Measurements from ENCODE around the gene RUNX1.

RUNX1 gene

DNA sequence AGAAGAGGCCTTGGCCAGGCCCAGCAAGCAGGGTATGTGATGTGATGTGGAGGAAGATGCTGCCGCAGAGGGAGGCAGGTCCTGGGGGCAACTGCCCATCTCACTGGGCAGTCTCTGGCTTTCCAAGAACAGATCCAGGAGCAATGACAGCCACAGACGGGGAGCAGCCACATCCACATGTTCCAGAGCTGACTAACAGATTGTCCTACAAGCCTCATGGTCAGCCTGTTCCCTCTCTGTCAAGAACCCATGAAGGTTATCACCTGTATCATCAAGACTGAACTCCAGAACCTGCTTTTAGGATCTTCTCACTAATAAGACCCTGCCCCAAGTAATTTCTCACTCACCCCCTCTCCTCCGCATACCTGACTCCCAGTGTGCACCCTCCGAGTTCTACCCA lies 187.8 kb downstream of the RUNX1 start:
- no peak for DNase-seq (ENCODE audit: low read depth in 2 of 2)
- TF ChIP-seq, protein P1, sequence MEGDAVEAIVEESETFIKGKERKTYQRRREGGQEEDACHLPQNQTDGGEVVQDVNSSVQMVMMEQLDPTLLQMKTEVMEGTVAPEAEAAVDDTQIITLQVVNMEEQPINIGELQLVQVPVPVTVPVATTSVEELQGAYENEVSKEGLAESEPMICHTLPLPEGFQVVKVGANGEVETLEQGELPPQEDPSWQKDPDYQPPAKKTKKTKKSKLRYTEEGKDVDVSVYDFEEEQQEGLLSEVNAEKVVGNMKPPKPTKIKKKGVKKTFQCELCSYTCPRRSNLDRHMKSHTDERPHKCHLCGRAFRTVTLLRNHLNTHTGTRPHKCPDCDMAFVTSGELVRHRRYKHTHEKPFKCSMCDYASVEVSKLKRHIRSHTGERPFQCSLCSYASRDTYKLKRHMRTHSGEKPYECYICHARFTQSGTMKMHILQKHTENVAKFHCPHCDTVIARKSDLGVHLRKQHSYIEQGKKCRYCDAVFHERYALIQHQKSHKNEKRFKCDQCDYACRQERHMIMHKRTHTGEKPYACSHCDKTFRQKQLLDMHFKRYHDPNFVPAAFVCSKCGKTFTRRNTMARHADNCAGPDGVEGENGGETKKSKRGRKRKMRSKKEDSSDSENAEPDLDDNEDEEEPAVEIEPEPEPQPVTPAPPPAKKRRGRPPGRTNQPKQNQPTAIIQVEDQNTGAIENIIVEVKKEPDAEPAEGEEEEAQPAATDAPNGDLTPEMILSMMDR (IDR thresholded peaks at IDR 0.05; ENCODE audit: low read depth, low read length), result no peak
- no peak overlapping the region for H3K4me3 ChIP-seq (replicated peaks in 1 of 2; ENCODE audit: low read depth in 2 of 2, low read length in 2 of 2)

DNA sequence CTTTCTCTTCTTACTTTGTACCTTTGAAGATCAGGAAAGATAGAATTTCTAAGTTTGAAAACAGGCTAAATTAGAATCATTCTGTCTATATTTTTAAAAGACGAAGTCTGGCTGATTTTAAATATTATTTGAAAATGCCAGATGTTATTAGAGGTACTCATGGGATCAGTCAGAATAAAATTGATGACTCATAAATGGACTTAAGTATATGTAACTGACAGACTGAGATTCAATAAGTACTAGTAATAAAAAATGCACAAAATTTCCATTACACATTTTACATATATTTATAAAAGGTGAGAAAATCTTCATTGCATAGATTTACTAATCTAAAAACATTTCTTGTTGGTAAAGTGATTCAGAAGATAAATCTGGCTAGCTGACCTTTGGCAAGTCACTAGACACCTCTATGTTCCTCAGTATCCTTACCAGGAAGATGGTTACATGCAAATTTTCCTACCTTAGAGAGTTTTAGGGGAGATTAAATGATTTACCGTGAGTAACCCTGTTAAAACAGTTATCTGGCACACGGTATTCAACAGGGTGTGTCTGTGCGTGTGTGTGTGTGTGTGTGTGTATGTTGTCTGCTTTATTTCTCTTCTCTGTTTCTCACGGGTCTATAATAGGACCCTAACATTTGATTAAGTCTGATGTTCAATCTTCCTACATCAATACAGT lies 189.0 kb downstream of the RUNX1 start:
- TF ChIP-seq, protein P1 (IDR thresholded peaks at IDR 0.05; ENCODE audit: low read depth, low read length), result no peak
- no peak for DNase-seq (ENCODE audit: low read depth in 2 of 2)
- no peak overlapping the region for H3K4me3 ChIP-seq (replicated peaks in 1 of 2; ENCODE audit: low read depth in 2 of 2, low read length in 2 of 2)

DNA sequence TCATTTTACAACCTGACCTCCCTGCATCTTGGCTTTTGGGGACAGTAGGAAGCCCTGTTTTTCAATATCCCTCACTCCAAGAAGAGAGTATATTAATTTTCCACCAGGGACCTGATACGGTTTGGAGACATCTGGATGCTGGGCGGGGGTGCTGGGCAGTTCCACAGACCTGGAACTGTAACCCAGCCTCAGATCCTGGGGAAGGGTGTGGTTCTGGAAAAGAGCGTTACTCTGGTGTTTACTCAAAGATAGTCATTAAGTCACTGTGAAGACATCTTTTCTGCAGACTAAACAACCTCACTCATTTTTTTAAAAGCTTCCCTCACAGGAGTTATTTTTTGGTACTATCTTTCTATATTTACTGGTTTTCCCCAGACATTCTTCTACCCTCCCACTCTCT lies 190.5 kb downstream of the RUNX1 start:
- DNase-seq (ENCODE audit: low read depth in 2 of 2), result no peak
- no peak overlapping the region for H3K4me3 ChIP-seq (replicated peaks in 1 of 2; ENCODE audit: low read depth in 2 of 2, low read length in 2 of 2)
- TF ChIP-seq, protein P1 (IDR thresholded peaks at IDR 0.05; ENCODE audit: low read depth, low read length), result no peak

DNA sequence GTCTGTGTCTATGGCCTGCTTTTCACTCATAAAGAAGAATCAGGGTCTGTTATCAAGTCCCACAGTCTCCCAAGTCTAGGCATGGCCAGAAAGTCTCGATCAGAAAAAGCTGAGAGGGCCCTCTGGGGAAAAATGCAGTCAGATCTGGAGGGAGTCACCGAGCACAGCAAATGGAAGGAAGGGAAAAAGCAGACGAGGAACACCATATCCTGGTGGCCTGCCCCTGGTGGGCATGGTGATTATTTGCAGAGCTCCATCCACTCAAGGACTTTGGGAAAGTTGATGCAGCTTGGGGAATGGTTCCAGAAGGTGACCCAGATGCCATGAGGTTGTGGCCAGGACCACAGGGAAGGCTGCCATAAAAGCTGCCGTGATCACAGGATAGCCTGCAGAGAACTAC lies 191.2 kb downstream of the RUNX1 start:
- DNase-seq (ENCODE audit: low read depth in 2 of 2), result no peak
- TF ChIP-seq, protein P1 (IDR thresholded peaks at IDR 0.05; ENCODE audit: low read depth, low read length), result peak; percentile 33

DNA sequence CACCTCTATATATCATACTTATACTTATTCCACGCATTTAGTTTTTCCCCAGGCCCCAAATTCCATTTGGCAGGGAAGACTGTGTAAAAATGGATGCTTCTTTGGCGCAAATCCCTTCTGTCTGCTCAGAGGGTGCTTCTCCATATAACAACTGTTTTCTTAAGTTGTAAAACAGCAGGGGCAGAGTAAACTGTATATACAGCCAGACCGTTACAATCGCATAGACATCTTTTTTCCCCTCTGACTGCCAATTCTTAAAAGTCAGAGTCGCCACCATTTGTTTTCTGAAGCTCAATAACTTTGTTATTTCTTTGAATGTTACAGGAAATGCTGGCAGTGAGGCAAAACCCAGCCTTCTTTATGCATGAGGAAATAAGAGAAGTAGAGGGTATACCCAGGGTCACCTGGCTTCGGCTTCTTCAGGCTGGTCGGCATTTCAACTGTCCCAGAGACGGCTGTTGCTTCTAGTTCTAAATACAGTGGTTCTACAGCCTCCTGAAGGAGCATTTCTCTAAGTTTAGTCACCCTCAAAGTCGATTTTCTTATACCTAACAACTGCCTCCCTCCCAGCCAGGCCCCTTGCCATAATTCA lies 191.9 kb downstream of the RUNX1 start:
- no peak overlapping the region for H3K4me3 ChIP-seq (replicated peaks in 1 of 2; ENCODE audit: low read depth in 2 of 2, low read length in 2 of 2)
- TF ChIP-seq, protein P1 (IDR thresholded peaks at IDR 0.05; ENCODE audit: low read depth, low read length), result no peak
- no peak for DNase-seq (ENCODE audit: low read depth in 2 of 2)

More for the DNA sequence above, 191.2 kb downstream of the RUNX1 start:
- H3K4me3 ChIP-seq (replicated peaks in 1 of 2; ENCODE audit: low read depth in 2 of 2, low read length in 2 of 2), result no peak overlapping the region

DNA sequence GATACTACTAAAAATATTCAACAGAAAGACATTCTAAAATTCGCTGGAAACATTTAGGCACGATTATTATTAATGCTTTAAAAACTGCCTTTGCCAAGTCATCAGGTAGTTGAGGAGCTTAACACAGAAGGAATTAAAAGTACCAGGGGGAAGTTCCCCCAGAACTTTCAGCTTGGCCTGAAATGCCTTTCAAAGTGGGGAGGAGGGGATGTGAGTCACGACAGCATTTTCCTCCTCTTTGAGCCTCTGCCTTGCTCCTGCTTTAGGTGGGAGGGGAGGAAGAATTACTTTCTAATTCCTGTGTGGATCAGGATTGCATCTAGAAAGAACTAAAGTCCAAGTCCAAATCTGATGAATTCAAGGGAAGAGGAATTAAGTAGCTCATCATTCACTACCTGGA lies 196.7 kb downstream of the RUNX1 start:
- TF ChIP-seq, protein P1 (IDR thresholded peaks at IDR 0.05; ENCODE audit: low read depth, low read length), result no peak
- no peak for DNase-seq (ENCODE audit: low read depth in 2 of 2)
- H3K4me3 ChIP-seq (replicated peaks in 1 of 2; ENCODE audit: low read depth in 2 of 2, low read length in 2 of 2), result no peak overlapping the region

Measured in cardiac fibroblast (primary cell).